Measurements from ENCODE around the gene GRWD1.

GRCh38 chr19:48452289-48453190, 6.8 kb downstream of the GRWD1 start:
- TF ChIP-seq, protein P1, sequence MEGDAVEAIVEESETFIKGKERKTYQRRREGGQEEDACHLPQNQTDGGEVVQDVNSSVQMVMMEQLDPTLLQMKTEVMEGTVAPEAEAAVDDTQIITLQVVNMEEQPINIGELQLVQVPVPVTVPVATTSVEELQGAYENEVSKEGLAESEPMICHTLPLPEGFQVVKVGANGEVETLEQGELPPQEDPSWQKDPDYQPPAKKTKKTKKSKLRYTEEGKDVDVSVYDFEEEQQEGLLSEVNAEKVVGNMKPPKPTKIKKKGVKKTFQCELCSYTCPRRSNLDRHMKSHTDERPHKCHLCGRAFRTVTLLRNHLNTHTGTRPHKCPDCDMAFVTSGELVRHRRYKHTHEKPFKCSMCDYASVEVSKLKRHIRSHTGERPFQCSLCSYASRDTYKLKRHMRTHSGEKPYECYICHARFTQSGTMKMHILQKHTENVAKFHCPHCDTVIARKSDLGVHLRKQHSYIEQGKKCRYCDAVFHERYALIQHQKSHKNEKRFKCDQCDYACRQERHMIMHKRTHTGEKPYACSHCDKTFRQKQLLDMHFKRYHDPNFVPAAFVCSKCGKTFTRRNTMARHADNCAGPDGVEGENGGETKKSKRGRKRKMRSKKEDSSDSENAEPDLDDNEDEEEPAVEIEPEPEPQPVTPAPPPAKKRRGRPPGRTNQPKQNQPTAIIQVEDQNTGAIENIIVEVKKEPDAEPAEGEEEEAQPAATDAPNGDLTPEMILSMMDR (IDR thresholded peaks at IDR 0.05), result no peak
- TF ChIP-seq EP300 (IDR thresholded peaks at IDR 0.05) (no peak), POLR2A (IDR thresholded peaks at IDR 0.05) (no peak)
